GM12865 (cell line): Measurements from ENCODE around the gene EXOC5.
A peak's percentile ranks its signal among the peaks of the same experiment; 100 is the strongest.

Experiments
- DNase-seq: peaks from one replicate; pipeline ENCODE4 v3.0.0; 2010; ENCODE audit warnings: low read depth
- H3K4me3 ChIP-seq: 2 replicates; pipeline ENCODE4 v1.5.1; 2011; ENCODE audit warnings: mild to moderate bottlenecking, low read depth, low read length, control low read depth
- TF ChIP-seq, protein P1 (sequence below): IDR thresholded peaks from 2 replicates; pipeline ENCODE4 v1.5.1; 2011; ENCODE audit warnings: low read length, control low read depth, low read depth, inconsistent platforms; ENCODE audit not compliant: insufficient read depth; ENCODE audit errors: missing control alignments

The EXOC5 gene

DNA sequence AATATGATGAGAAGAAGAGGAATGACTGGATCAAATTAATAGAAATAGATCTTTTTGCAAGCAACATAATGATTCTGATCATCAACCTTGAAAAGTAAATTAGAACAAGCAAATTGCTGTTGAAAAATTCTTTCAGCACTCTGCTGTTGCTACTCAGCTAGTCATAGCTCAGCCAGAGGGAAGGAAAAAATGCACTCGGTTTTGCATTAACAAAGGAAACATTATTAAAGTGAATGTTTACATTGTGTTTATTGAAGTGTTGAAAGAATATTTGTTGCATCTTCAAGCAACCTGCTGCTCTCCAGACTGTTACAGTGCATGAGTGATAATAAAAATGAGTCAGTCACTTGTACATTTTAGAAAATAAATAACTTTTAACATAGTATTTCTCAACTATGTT lies 26.5 kb upstream of the EXOC5 start:
- TF ChIP-seq, protein P1, sequence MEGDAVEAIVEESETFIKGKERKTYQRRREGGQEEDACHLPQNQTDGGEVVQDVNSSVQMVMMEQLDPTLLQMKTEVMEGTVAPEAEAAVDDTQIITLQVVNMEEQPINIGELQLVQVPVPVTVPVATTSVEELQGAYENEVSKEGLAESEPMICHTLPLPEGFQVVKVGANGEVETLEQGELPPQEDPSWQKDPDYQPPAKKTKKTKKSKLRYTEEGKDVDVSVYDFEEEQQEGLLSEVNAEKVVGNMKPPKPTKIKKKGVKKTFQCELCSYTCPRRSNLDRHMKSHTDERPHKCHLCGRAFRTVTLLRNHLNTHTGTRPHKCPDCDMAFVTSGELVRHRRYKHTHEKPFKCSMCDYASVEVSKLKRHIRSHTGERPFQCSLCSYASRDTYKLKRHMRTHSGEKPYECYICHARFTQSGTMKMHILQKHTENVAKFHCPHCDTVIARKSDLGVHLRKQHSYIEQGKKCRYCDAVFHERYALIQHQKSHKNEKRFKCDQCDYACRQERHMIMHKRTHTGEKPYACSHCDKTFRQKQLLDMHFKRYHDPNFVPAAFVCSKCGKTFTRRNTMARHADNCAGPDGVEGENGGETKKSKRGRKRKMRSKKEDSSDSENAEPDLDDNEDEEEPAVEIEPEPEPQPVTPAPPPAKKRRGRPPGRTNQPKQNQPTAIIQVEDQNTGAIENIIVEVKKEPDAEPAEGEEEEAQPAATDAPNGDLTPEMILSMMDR, result no peak
- DNase-seq, result no peak

DNA sequence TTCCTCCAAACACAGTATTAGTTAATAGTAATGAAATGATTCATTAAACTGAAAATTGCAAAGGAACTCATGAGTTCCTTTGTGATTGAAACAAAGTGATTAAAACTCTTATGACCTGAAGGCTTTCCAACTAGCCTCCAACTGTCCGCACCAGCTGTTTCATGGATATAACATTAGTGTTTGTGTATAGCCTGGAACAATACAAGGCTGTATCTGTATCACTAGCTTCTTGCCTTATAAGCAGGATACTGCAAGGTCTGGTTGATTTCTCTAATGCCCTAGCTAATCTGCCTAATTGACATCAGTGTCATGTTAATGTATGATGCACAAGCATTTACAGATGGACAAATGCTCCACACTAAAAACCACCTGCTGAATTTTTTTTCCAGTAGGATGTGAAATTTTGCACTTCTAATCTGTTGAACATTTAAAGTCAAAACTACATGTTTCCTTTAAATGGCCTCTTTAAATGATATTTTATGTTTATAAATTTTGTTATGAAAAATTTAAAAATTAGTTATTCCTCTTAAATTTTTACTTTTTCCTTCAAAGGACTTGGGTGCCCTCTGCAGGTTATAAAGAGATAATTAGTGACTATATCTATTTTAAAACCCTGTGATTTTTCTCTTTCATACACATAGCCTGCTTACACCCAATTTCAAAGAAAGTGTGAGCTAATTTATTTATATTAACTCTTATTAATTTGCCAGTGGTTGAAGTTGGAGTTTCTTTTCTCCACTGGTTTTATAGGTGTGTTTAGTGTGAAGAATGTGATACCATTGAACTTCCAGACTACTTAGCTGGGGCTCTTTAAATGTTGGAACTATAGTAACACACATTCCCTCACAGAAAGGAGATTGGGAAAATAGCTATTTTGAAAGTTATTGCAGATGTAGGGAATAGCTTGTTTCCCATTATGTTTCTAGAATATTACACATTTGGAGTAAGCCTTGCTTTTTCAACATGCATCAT lies 25.4 kb upstream of the EXOC5 start:
- TF ChIP-seq, protein P1, result peak; percentile 13
- no peak overlapping the region for H3K4me3 ChIP-seq
- DNase-seq, result no peak

More for the DNA sequence above, 26.5 kb upstream of the EXOC5 start:
- H3K4me3 ChIP-seq, result no peak overlapping the region

DNA sequence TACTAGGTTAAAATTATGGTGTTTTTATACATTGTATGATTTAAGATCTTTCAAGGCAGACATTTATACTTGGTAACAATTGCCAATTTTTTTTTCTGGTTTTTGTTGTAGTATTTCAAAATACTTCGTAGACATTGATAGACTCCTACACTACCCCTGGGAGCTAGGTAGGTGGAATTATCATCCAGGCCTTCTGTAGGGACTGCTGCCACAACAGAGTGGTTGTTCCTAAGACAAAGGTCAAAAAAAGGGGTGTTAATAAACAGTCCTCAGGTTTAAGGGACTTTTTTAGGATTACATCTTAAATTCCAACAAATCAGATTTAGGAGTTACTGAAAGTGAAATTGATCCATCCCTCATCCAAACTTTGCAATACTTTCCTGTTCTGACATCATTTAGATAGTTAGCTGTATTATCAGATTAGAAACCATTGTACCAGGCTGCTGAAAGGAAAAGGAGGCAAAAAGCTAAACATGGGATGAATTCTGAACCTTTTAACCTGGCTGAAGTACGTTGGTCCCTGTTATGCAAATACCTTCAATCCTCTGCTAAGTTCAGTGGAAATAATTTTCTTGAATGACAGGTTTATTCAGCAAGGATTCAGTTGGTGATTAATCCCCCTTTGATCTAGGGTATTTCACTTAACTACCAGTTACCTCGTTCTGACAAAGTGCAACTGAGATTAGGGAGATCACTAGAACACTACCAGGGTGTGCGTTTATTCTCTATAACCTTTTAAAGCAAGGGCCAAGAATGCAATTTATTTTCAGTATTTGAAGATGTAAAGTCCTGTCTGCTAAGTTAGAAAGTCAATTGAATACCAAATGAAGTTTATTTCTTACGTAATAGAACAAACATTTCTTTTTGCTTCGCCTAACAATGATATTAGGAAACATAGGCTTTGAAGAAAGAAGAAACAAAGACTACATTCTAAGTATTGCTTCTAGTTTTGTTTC lies 23.3 kb upstream of the EXOC5 start:
- no peak overlapping the region for H3K4me3 ChIP-seq
- TF ChIP-seq, protein P1, result no peak
- no peak for DNase-seq

DNA sequence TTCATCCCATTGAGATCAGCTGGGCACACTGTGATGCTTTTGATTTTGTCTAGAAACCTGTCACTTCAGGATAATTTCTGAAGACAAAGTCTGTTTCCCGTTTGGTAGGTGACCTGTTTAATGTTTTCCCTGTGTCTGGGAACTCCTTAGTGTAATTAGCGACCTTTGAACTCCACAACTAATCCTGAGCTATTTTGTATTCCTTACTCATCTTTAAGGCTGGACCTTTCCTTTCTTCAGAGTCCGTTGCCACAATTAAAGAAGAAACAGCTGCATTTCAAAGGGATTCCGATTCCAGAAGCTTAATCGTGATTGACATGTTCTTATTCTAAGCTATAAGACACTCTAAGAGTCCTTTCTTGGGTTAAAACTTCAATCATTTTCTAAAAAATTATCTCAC lies 22.0 kb upstream of the EXOC5 start:
- TF ChIP-seq, protein P1, result no peak
- DNase-seq, result no peak
- no peak overlapping the region for H3K4me3 ChIP-seq

DNA sequence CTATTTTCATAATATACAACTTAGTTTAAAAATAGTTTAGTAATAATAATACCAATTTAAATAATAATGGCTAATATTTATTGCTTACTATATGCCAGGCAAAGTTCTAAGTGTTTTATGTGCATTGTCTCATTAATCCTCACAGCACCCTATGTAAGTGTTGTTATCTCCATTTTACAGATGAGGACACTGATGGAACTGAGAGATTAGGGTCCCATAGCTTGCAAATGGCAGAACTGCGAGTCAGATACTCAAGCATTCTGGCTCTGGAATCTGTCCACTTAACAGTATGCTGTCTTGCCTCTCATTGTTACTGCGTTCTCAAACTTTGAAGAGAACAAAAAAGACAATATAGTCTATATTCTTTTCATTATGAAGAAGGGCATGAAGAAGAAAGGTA lies 19.0 kb upstream of the EXOC5 start:
- no peak for DNase-seq
- H3K4me3 ChIP-seq, result no peak overlapping the region
- TF ChIP-seq, protein P1, result no peak

DNA sequence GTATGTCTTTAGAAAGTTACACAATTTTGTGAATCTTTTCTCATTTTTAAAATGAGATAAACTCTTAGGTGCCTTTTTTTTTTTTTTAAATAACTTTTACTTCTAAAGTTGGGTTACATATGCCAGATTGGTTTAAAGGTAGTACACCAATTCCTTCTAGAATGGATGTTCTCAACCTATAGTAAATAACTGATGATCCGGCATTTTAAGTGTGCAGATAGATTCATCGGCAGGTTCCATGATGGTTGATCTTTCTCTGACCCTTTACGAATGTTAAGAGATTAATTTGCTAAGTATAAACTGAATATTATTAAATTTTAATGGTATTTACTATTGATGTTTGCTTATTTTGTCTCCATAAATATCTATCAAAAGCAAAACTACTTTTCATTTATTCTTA lies 8.4 kb upstream of the EXOC5 start:
- DNase-seq, result no peak
- no peak overlapping the region for H3K4me3 ChIP-seq
- TF ChIP-seq, protein P1, result no peak
